GM19452 (cell line): ENCODE results near the gene SPATA18.
"Not testable (repeated sequence)": the region's sequence is repeated elsewhere in the genome, so short reads cannot be mapped to it uniquely, and the experiment has no call there.

Source experiments
- ATAC-seq: cut with Tn5 transposase; IDR thresholded peaks from one replicate; pipeline ENCODE4 v1.9.1; 2021; ENCODE audit not compliant: unreplicated experiment

The SPATA18 gene

DNA sequence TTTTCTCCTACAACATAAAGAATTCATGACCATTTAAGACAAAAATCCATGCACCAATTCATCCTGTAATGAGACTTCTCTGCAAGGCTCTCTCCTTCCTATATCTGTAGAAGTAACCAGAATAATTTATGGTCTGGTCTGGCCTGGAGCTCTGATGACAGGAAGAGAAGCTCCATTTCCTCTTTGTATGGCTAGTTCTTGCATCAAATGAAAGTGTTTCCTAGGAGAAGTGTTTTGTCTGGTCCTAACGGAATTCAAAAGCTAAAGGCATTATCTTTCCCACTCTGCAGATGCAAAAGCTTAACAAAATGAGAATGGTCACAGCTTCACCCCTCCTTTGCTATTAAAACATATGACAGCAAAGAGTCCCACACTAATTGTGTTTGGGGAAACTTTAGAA lies 55.1 kb downstream of the SPATA18 start:
- no peak for ATAC-seq

DNA sequence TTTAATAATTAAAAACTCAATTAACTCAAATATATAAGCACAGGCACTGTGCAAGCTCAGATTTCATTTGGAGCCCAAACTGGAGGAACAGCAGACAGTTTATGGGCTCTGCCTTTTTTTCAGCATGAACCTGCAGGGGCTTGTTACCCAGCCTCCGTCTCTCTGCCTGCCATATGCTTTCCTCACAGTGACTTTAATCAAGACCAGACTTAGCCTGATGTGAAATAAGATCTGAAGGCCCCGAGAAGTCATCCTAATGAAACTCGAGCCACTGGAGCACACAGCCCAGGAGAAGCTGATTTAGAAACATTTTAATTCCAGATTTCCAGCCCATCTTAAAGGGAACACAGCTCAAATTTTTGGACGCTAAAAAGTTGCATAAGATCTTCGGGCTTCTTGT lies 55.6 kb downstream of the SPATA18 start:
- ATAC-seq, result no peak

DNA sequence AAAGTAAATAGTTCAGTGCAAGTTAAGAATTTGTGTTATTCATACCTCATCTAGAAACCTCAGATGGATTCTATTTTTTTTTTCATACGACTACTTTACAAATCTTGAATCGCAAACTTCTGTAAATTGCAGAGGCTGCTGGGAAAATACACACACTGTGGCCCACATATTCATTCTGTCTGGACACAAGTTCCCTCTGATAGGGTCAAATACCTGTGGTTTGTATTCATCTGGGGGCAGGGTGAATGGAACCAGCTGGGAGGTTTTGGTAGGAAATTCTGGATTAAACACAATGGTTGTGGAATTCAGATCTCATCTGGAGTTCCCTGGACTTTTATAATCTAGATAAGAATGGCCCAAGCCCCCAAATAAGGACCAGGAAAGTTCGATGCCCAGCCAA lies 56.2 kb downstream of the SPATA18 start:
- no peak for ATAC-seq

DNA sequence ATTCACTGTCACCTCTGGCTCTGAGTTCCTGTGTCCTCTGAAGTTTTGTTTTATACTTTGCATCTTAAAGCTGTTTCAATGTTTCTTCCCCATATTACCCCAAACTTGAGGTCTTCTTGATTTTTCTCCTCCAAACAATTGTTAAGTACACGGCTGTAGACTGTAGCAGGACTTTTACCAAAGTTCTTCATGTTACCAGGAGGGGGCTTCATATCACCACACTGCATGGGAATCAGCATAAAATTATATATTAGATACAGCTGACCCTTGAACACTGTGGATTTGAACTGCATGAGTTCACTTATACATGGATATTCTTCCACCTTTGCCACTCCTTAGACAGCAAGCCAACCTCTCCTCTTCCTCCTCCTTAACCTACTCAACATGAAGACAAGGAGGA lies 56.6 kb downstream of the SPATA18 start:
- ATAC-seq, result no peak

DNA sequence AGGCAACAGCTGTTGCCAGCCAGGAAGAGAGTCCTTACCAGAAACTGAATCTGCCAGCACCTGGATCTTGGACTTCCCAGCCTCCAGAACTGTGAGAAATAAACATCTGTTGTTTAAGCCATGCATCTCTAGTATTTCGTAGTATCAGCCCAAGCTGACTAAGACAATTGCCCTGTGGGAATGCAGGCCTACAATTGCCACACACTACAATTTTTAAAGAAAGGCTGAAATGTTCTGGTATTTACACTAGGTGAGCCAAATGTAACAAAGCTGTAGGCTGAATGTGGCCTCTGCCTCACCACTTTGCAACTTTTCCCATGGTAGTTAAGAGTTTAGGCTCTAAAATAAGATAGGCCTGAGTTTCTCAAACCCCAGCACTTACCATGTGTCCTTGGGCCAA lies 59.1 kb downstream of the SPATA18 start:
- ATAC-seq, result no peak

DNA sequence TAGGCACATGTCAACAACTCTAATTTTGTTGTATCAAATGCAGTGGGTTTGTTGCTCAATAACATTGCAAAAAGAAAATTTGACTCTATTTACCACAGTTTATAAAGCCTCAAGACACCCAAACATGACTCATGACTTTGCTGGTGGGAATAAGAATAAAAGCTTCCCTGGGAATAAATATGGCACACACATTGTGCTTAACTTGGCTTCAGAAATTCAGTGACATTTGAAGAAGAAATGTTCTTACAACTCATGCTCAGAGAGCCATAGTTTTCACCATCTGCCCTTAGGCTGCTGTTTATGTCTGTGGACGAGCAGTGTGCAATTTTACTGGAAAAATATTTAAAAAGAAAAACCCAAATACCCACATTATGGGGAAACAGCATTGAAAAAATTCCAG lies 60.9 kb downstream of the SPATA18 start:
- no peak for ATAC-seq

DNA sequence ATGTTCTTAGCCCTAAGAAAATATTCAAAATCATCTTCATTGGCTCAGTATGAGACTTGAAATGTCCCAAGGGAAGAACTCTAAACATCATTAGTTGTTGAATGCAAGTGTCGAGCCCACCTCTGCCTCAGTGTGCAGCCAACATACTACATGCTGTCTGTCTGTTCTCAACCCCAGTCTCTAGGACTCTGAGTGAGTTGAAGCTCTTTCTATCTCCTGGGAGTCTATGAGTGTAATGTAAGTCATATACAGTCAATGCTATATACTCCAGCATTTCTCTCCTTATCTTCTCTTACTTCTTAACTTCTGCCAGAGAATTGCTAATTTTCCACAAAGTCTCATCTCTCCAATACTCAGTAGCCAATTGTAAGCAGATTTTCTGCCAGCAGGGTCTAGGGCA lies 61.3 kb downstream of the SPATA18 start:
- no peak for ATAC-seq

DNA sequence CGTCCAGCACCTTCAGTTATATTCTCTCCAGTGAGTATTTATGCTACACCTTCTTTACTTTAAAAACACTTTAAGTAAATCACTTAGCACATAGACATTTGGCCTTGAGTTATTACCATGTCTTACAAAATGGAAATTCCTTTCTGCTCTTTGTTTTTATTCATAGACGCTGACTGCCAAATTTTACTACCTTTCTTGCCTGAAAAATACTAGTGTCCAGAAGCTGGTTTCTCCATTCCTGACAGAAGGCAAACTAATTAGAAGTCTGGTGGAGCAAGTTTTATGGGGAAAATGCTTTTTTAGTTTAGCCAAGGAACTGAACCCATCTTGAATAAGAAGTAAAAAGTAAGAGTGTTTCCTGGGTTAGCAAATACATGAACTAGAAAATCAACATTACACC lies 65.5 kb downstream of the SPATA18 start:
- no peak for ATAC-seq

DNA sequence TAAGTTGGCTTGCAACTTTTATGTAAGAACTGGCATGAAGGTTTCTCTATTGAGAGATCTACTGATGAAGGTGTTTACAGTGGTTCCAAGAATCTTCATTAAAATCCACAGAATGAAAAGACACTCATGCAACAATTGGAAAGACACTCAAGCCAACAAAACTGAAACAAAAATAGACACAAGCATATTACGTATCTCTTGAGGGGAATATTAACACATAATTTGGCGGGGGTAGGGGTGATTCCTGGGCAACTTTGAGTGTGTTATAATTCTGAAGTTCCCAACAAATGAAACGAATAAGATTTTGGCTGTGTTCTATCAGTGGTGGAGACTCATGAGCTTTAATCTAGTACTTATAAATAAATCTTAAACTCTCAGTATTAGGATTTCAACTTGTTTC lies 75.1 kb downstream of the SPATA18 start:
- ATAC-seq, result no peak

DNA sequence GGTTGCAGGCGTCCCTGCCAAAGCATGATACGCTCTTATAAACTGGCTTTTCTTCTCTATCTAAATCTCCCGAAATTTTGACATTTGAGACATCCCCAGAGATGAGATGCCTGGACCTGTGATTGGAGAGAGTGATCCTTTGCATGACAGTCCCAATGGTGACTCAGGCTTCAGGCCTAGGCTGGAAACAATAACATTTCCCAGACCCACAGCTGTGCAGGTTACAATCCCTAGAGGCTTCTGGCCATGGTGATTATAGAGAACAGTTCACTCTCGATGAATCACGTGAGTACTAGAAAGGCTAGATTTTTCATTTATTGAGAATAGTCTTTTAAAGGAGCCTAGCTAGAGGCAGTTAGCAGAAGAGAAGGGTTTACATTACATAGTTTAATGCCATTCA lies 75.9 kb downstream of the SPATA18 start:
- ATAC-seq, result no peak

DNA sequence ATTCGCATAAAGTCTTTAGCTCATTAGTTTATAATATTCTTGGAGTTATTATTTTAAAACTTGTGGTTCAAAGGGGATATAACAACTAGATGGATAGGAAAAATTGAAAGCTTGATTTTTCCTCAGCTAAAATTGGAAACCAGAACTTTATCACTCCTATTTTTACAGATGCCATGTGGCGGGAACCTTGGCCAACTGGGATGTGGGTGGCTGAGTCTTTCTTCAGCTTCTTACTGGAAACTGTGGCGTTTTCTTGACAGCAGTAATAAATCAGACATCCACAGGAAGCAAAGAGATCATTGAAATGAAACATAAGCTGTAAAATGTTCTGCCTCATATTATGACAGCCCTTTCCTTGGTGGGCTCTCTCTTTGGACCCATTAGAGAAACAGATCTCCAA lies 84.1 kb downstream of the SPATA18 start:
- ATAC-seq, result no peak

DNA sequence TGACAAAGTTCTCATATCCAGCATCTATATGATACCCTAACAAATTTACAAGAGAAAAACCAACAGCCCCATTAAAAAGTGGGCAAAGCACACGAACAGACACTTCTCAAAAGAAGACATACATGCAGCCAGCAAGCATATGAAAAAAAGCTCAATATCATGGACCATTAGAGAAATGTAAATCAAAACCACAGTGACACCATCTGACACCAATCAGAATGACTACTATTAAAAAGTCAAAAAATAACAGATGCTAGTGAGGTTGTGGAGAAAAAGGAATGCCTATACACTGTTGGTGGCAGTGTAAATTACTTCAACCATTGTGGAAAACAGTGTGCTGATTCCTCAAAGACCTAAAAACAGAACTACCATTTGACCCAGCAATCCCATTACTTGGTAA lies 86.0 kb downstream of the SPATA18 start:
- ATAC-seq, result not testable (repeated sequence)

DNA sequence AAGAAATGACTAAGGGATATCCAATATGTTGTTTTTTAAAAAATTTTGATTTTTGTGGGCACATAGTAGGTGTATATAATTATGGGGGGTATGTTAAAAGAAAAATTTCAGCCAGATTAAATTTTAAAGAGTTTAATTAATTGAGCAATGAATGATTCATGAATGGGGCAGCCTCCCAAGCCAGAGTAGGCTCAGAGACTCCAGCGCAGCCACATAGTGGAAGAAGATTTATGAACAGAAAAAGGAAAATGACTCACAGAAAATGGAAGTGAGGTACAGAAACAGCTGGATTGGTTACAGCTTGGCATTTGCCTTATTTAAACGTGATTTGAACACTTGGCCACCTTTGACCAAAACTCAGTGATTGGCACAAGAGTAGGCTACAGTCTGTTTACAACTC lies 91.7 kb downstream of the SPATA18 start:
- no peak for ATAC-seq

DNA sequence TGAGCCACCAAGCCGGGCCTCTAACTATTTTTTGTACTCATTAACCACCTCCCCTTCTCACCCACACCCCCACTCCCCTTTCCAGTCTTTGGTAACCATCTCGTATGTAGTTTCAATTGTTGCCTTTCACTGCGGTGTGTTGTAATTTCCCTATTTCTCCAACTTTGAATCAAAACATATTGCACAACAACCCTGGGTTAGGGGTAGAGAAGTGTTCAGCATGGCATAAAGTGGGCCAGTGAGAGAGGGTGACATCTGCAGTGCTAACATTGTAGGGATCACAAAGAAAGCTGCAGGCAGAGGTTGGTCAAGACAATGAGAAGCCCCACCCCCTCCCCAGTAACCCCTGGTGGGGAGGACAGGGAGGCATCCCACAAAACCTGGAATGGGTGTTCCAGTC lies 92.7 kb downstream of the SPATA18 start:
- no peak for ATAC-seq

DNA sequence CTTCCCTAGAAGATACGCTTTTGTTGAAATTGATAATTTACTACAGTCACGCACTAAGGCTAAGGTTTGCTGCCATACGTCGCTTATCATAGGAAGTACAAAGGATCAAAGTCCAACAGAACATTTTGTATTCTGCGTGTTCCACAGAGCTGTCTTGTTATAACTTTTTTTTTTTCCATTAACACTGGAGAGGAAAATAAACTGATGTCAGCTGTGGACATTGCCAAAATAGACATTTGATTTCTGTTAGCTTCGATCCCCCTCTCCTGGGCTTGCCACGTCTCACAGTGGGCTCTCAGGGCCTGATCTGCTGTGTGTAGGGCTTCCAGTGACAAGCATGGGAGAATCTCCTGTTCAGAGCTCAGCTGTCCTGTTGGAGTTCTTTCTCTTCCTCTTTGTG lies 93.3 kb downstream of the SPATA18 start:
- ATAC-seq, result no peak
